KMS-11 (cell line): Measurements from ENCODE around the gene FLNB.
A peak's percentile ranks its signal among the peaks of the same experiment; 100 is the strongest.

ENCODE experiments used
- H2AFZ ChIP-seq: fragments of 200-600 bp; sonication (generic); 2 replicates; pipeline ENCODE4 v1.6.1; 2016; ENCODE audit warnings: antibody characterized with exemption, mixed run types, low read depth
- H3K27ac ChIP-seq: fragments of 200-600 bp; sonication (generic); 2 replicates; pipeline ENCODE4 v1.6.1; 2016; ENCODE audit warnings: mild to moderate bottlenecking, mixed run types
- H3K27me3 ChIP-seq: fragments of 200-600 bp; sonication (generic); 2 replicates; pipeline ENCODE4 v1.6.1; 2017; ENCODE audit warnings: mild to moderate bottlenecking, low read depth, mixed run types, moderate library complexity; ENCODE audit not compliant: insufficient read depth
- H3K36me3 ChIP-seq: fragments of 200-600 bp; sonication (generic); 2 replicates; pipeline ENCODE4 v1.6.1; 2017; ENCODE audit warnings: mild to moderate bottlenecking, mixed run types; ENCODE audit not compliant: insufficient read depth
- H3K4me1 ChIP-seq: fragments of 200-600 bp; sonication (generic); 2 replicates; pipeline ENCODE4 v1.6.1; 2016; ENCODE audit warnings: mild to moderate bottlenecking, low read depth, mixed run types; ENCODE audit not compliant: poor library complexity, severe bottlenecking
- H3K4me2 ChIP-seq: fragments of 200-600 bp; sonication (generic); 2 replicates; pipeline ENCODE4 v1.7.0; 2016; ENCODE audit warnings: mild to moderate bottlenecking, mixed run types
- H3K4me3 ChIP-seq: fragments of 200-600 bp; sonication (generic); IDR thresholded peaks from 2 replicates; pipeline ENCODE4 v1.6.1; 2017; ENCODE audit warnings: low read depth, low read length, mixed read lengths; ENCODE audit not compliant: insufficient read depth
- H3K79me2 ChIP-seq: fragments of 200-600 bp; sonication (generic); 2 replicates; pipeline ENCODE4 v1.6.1; 2016; ENCODE audit warnings: low read depth, mixed run types; ENCODE audit not compliant: insufficient read depth
- H3K9ac ChIP-seq: fragments of 200-600 bp; sonication (generic); 2 replicates; pipeline ENCODE4 v1.6.1; 2016; ENCODE audit warnings: mild to moderate bottlenecking, mixed run types
- H4K20me1 ChIP-seq: fragments of 200-600 bp; sonication (generic); 2 replicates; pipeline ENCODE4 v1.6.1; 2016; ENCODE audit warnings: mild to moderate bottlenecking, mixed run types; ENCODE audit not compliant: insufficient read depth
- CTCF ChIP-seq: fragments of 200-600 bp; sonication (generic); conservative IDR thresholded peaks from 2 replicates; pipeline ENCODE4 v1.6.1; 2017; ENCODE audit warnings: low read depth, mild to moderate bottlenecking, antibody characterized with exemption, low read length, moderate library complexity, mixed read lengths

The FLNB gene

GRCh38 chr3:58115175-58115574 is 107.0 kb downstream of the FLNB start:
- H3K27ac ChIP-seq: no peak overlapping the region
- no peak overlapping the region for H3K4me3 ChIP-seq
- no peak for TF ChIP-seq CTCF
- H3K79me2 ChIP-seq: no peaks in the 10 kb centered on the region
- no peak overlapping the region for H2AFZ ChIP-seq
- peaks cover 30% of the 10 kb centered on the region for H3K4me1 ChIP-seq
- H3K27me3 ChIP-seq: no peaks in the 10 kb centered on the region
- H3K36me3 ChIP-seq: no peaks in the 10 kb centered on the region
- H3K4me2 ChIP-seq: no peak overlapping the region
- H4K20me1 ChIP-seq: no peaks in the 10 kb centered on the region
- no peak overlapping the region for H3K9ac ChIP-seq

GRCh38 chr3:58116161-58116955 is 108.1 kb downstream of the FLNB start:
- no peak for TF ChIP-seq CTCF
- H3K4me2 ChIP-seq: peak overlapping the region; percentile 52; the same call in 1 of the 2 replicates

GRCh38 chr3:58116985-58117384 is 108.8 kb downstream of the FLNB start:
- no peaks in the 10 kb centered on the region for H3K27me3 ChIP-seq
- H3K79me2 ChIP-seq: no peaks in the 10 kb centered on the region
- peaks cover 26% of the 10 kb centered on the region for H3K4me1 ChIP-seq
- peak overlapping the region; percentile 35; the same call in 1 of the 2 replicates for H3K4me2 ChIP-seq
- no peaks in the 10 kb centered on the region for H3K36me3 ChIP-seq
- H3K27ac ChIP-seq: no peak overlapping the region
- TF ChIP-seq CTCF: no peak
- no peaks in the 10 kb centered on the region for H4K20me1 ChIP-seq
- H2AFZ ChIP-seq: 0 out of 2 replicates have a peak overlapping the region, but pooled peaks have one; percentile 5
- H3K4me3 ChIP-seq: no peak overlapping the region
- H3K9ac ChIP-seq: no peak overlapping the region

More at GRCh38 chr3:58116161-58116955, 108.1 kb downstream of the FLNB start:
- Histone ChIP-seq H3K9ac (no peak overlapping the region), H3K4me3 (no peak overlapping the region), H3K4me1 (peaks cover 30% of the 10 kb centered on the region), H3K79me2 (no peaks in the 10 kb centered on the region), H3K36me3 (no peaks in the 10 kb centered on the region), H2AFZ (0 out of 2 replicates have a peak overlapping the region, but pooled peaks have one; percentile 5), H3K27ac (no peak overlapping the region), H4K20me1 (no peaks in the 10 kb centered on the region), H3K27me3 (no peaks in the 10 kb centered on the region)

- Histone ChIP-seq H3K9ac (no peak overlapping the region), H3K4me2 (no peak overlapping the region), H3K79me2 (no peaks in the 10 kb centered on the region), H3K4me3 (no peak overlapping the region), H3K4me1 (peaks cover 26% of the 10 kb centered on the region), H2AFZ (no peak overlapping the region), H3K27ac (no peak overlapping the region), H3K36me3 (no peaks in the 10 kb centered on the region), H3K27me3 (no peaks in the 10 kb centered on the region), H4K20me1 (no peaks in the 10 kb centered on the region)
- TF ChIP-seq CTCF: no peak
Observed at GRCh38 chr3:58117561-58118181, 109.4 kb downstream of the FLNB start.
